Gastroesophageal sphincter (tissue), 4 donors: ENCODE results near the gene PKDCC. TPM values are rescaled to one million over a fixed set of nuclear protein-coding genes. Genes with fewer than 3 reads are reported as not detected.

Experiments used
- ATAC-seq: fragments of 150-250 bp; one replicate; pipeline ENCODE4 v1.9.1; 2016; ENCODE audit warnings: mild to moderate bottlenecking, moderate library complexity
- H3K27ac ChIP-seq, 4 donors: fragments of 200-600 bp; sonication (generic) in 3 of 4; 1 replicate in 3 of 4; 2 replicates in 1 of 4; pipeline ENCODE4 v1.5.1; 2016 to 2019
- H3K27me3 ChIP-seq: fragments of 200-600 bp; sonication (generic); one replicate; pipeline ENCODE4 v1.5.1; 2019
- H3K36me3 ChIP-seq, 2 donors: fragments of 200-600 bp; sonication (generic); one replicate each; pipeline ENCODE4 v1.5.1; 2019; ENCODE audit warnings: control low read depth in 1 of 2
- H3K4me1 ChIP-seq, 3 donors: fragments of 200-600 bp; sonication (generic); 1 replicate in 2 of 3; 2 replicates in 1 of 3; pipeline ENCODE4 v1.5.1; 2016 to 2019; ENCODE audit warnings: control low read depth in 2 of 3
- H3K4me3 ChIP-seq, 2 donors: fragments of 200-600 bp; sonication (generic); one replicate each; pipeline ENCODE4 v1.5.1; 2019; ENCODE audit warnings: mild to moderate bottlenecking in 1 of 2, moderate library complexity in 1 of 2
- H3K9me3 ChIP-seq, 3 donors: fragments of 200-600 bp; sonication (generic); one replicate each; pipeline ENCODE4 v1.5.1; 2017 to 2019; ENCODE audit warnings: control low read depth in 2 of 3
- EP300 ChIP-seq: sonication (generic); formaldehyde crosslinking; IDR thresholded peaks from one replicate; pipeline ENCODE4 v1.6.1; 2017; ENCODE audit warnings: antibody characterized with exemption, mild to moderate bottlenecking
- POLR2A ChIP-seq, 2 donors: fragments of 450-650 bp; IDR thresholded peaks; one replicate each; pipeline ENCODE4 v1.6.1; 2017; ENCODE audit warnings: antibody characterized with exemption in 2 of 2, mild to moderate bottlenecking in 2 of 2, moderate library complexity in 1 of 2
- POLR2AphosphoS5 ChIP-seq: sonication (generic); formaldehyde crosslinking; IDR thresholded peaks from one replicate; pipeline ENCODE4 v1.6.1; 2017; ENCODE audit warnings: antibody characterized with exemption
- WGBS, 2 donors: methylation state at CpG; one replicate each; pipeline ENCODE4 v1.1.5; 2018; ENCODE audit warnings: low coverage in 1 of 2; 5-methylcytosine and 5-hydroxymethylcytosine counted together
- total RNA-seq, 4 donors: library from RNA; depleted of rRNA; stranded (reverse); fragments of >200 nt; gene quantifications; one replicate each; pipeline ENCODE4 v1.1.0, GENCODE V29; 2016
- TF ChIP-seq, protein P1 (sequence below), 4 experiments: fragments of 200-600 bp in 2 of 4; fragments of 450-650 bp in 2 of 4; sonication (generic) in 1 of 4; IDR thresholded peaks; one replicate each; pipeline ENCODE4 v1.5.1; 2017 to 2019; ENCODE audit warnings: antibody characterized with exemption in 4 of 4, mild to moderate bottlenecking in 2 of 4, moderate library complexity in 2 of 4

Gene PKDCC
- total RNA-seq, 4 donors from 2014 or later: 89.0 to 277 (median 194) TPM

DNA sequence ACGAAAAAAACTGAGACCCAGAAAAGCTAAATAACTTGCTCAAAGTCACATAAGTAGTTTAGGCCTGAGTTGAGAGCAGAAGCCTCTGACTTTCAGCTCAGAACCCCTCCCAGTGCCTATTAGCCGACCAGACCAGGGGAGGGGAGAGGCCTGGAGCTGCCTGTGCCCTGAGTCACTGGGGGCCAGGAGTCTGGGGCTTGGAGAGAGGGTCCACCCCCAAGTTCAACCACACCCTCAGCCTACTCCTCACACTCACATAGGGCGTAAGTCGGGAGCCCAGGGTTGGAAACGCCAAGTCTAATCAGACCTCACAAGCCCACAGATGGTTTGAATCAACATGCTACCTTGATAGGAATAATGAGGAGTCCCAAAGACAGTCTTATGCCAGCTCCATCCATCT, 12.6 kb upstream of the PKDCC start:
- no peak overlapping the region for H3K4me3 ChIP-seq
- no peak overlapping the region for H3K27ac ChIP-seq
- TF ChIP-seq EP300 (no peak), POLR2AphosphoS5 (no peak), POLR2A (IDR thresholded peaks at IDR 0.05) (no peak)
- TF ChIP-seq, protein P1, sequence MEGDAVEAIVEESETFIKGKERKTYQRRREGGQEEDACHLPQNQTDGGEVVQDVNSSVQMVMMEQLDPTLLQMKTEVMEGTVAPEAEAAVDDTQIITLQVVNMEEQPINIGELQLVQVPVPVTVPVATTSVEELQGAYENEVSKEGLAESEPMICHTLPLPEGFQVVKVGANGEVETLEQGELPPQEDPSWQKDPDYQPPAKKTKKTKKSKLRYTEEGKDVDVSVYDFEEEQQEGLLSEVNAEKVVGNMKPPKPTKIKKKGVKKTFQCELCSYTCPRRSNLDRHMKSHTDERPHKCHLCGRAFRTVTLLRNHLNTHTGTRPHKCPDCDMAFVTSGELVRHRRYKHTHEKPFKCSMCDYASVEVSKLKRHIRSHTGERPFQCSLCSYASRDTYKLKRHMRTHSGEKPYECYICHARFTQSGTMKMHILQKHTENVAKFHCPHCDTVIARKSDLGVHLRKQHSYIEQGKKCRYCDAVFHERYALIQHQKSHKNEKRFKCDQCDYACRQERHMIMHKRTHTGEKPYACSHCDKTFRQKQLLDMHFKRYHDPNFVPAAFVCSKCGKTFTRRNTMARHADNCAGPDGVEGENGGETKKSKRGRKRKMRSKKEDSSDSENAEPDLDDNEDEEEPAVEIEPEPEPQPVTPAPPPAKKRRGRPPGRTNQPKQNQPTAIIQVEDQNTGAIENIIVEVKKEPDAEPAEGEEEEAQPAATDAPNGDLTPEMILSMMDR (IDR thresholded peaks at IDR 0.05): no peak
- no peaks in the 10 kb centered on the region for H3K27me3 ChIP-seq
- H3K4me1 ChIP-seq: no peaks in the 10 kb centered on the region
- no peaks in the 10 kb centered on the region for H3K9me3 ChIP-seq
- no peaks in the 10 kb centered on the region for H3K36me3 ChIP-seq
- 86 to 100% methylated on average over 1 of the region's 5 CpGs for WGBS, 2 donors
- ATAC-seq: peak; percentile 25

- Histone ChIP-seq H3K27me3 (no peaks in the 10 kb centered on the region), H3K9me3 (no peaks in the 10 kb centered on the region), H3K4me3 (no peak overlapping the region), H3K27ac (no peak overlapping the region), H3K36me3 (no peaks in the 10 kb centered on the region), H3K4me1 (no peaks in the 10 kb centered on the region)
- no peak for TF ChIP-seq EP300
- TF ChIP-seq, protein P1 (IDR thresholded peaks at IDR 0.05): no peak
- no peak for TF ChIP-seq POLR2AphosphoS5
- no peak for TF ChIP-seq POLR2A (IDR thresholded peaks at IDR 0.05)
- 65 to 92% methylated on average over 4 to 5 of the region's 7 CpGs for whole genome bisulfite sequencing, 2 donors
- no peak for ATAC-seq
Measured at GRCh38 chr2:42036413-42036812, 11.4 kb upstream of the PKDCC start.

- Histone ChIP-seq H3K27me3 (no peaks in the 10 kb centered on the region), H3K4me3 (no peak overlapping the region), H3K27ac (no peak overlapping the region), H3K9me3 (no peaks in the 10 kb centered on the region), H3K4me1 (no peaks in the 10 kb centered on the region), H3K36me3 (no peaks in the 10 kb centered on the region)
- TF ChIP-seq, protein P1 (IDR thresholded peaks at IDR 0.05): no peak
- TF ChIP-seq EP300: no peak
- no peak for TF ChIP-seq POLR2A (IDR thresholded peaks at IDR 0.05)
- TF ChIP-seq POLR2AphosphoS5: no peak
- ATAC-seq: no peak
- 89 to 93% methylated on average over 3 to 8 of the region's 8 CpGs for WGBS, 2 donors
Measured at GRCh38 chr2:42036940-42037339, 10.9 kb upstream of the PKDCC start.

DNA sequence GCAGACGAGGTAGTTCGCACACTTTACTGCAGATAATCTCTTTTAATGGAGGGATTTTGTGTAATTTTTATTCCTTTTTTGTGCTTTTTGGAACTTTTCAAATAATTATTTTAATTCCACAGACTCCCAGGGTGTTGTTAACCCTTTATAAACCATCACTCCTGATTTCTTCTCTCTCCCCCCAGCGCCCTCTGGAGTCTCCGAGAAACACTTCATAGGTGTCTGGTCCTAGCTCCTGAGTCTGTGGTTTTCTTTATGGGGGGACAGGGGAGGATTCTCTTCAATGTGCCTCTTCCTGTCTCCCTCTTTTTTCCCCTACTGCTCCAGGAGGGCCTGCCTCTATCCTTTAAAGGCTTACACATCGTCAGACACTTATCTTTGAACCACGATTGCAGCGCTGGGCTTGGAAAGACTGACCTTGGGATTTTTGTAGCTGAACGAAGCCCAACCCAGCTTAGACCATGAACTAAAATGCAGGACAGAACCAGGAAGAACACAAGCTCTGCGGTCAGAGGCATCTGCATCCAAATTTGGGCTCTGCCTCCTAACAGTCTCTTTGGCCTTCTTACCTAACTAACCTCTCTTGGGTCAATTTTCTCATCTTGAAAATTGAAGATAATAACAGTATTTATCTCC, 7.1 kb upstream of the PKDCC start:
- Histone ChIP-seq H3K4me3 (no peak overlapping the region), H3K27me3 (no peaks in the 10 kb centered on the region), H3K36me3 (no peaks in the 10 kb centered on the region), H3K9me3 (no peaks in the 10 kb centered on the region), H3K4me1 (peaks cover 0 to 11% (median 0%) of the 10 kb centered on the region in 3 donors), H3K27ac (no peak overlapping the region)
- 44 to 61% methylated on average over 5 to 8 of the region's 9 CpGs for WGBS, 2 donors
- no peak for ATAC-seq
- TF ChIP-seq, protein P1 (IDR thresholded peaks at IDR 0.05): no peak
- TF ChIP-seq POLR2AphosphoS5 (no peak), POLR2A (IDR thresholded peaks at IDR 0.05) (no peak), EP300 (no peak)

- Histone ChIP-seq H3K9me3 (no peaks in the 10 kb centered on the region), H3K4me3 (no peak overlapping the region), H3K36me3 (no peaks in the 10 kb centered on the region), H3K27me3 (no peaks in the 10 kb centered on the region), H3K4me1 (peaks cover 0 to 19% (median 4%) of the 10 kb centered on the region in 3 donors), H3K27ac (no peak overlapping the region)
- WGBS, 2 donors: 80 to 81% methylated on average over 5 to 7 of the region's 7 CpGs
- TF ChIP-seq POLR2AphosphoS5 (no peak), POLR2A (IDR thresholded peaks at IDR 0.05) (no peak), EP300 (no peak)
- TF ChIP-seq, protein P1 (IDR thresholded peaks at IDR 0.05): no peak
- no peak for ATAC-seq
Measured at GRCh38 chr2:42041377-42042127, 6.3 kb upstream of the PKDCC start.
